HCT116 (cell line): ENCODE data around the gene RYR3. TPM values are rescaled to one million over a fixed set of nuclear protein-coding genes. Genes with fewer than 3 reads are reported as not detected.

ENCODE experiments used
- ATAC-seq: fragments of 200-7000 bp; cut with Tn5 transposase; 2 replicates; pipeline ENCODE4 v1.9.1; 2020; ENCODE audit warnings: mild to moderate bottlenecking, moderate library complexity
- BruUV-seq: library from RNA; stranded (reverse); fragments of 400-500 nt; replicated peaks from 2 replicates; lab custom pipeline; 2021; lab: Mats Ljungman, UMichigan
- CTCF ChIA-PET: fragments of 300-600 bp; sonication (Branson Sonifier 250); formaldehyde crosslinking; loops from one replicate; lab custom pipeline; 2021; ENCODE audit warnings: antibody characterized with exemption; lab: Charles Lee
- POLR2A ChIA-PET: fragments of 300-600, 350-600 bp; sonication (Branson Sonifier 250); formaldehyde crosslinking; loops from one replicate; lab custom pipeline; 2021; ENCODE audit warnings: antibody characterized with exemption; lab: Charles Lee
- RAD21 ChIA-PET, 2 experiments: fragments of 300-600 bp; sonication (Branson Sonifier 250); formaldehyde crosslinking; loops; one replicate each; lab custom pipeline; 2023; ENCODE audit warnings: low total read pairs in 2 of 2; ENCODE audit not compliant: uncharacterized antibody in 2 of 2, unreplicated experiment in 2 of 2, low non-redundant PET in 1 of 2; lab: Charles Lee
- DNase-seq: peaks from one replicate; pipeline ENCODE4 v3.0.0-alpha.2; 2010; ENCODE audit warnings: low read depth, low spot score
- H2AFZ ChIP-seq: fragments of 200-600 bp; shearing (Covaris generic), sonication (generic); 2 replicates; pipeline ENCODE4 v1.6.1; 2017; ENCODE audit warnings: low read depth, mixed run types, mixed read lengths, antibody characterized with exemption, low read length; ENCODE audit not compliant: poor library complexity, severe bottlenecking
- H3K27ac ChIP-seq: 2 replicates; pipeline ENCODE4 v1.5.1; 2012; ENCODE audit warnings: low read depth, low read length
- H3K27me3 ChIP-seq: fragments of 200-600 bp; sonication (generic); 2 replicates; pipeline ENCODE4 v1.6.1; 2016; ENCODE audit warnings: mixed run types, low read length, mixed read lengths; ENCODE audit not compliant: insufficient read depth
- H3K36me3 ChIP-seq, 2 experiments: fragments of 200-500 bp in 1 of 2; fragments of 200-600 bp in 1 of 2; sonication (Bioruptor generic) in 1 of 2; sonication (generic) in 1 of 2; 2 replicates each; pipeline versions ENCODE4 v1.5.1 to v1.6.1; 2014 to 2016; ENCODE audit warnings: low read length in 2 of 2, inconsistent platforms in 1 of 2, mixed read lengths in 1 of 2, mixed run types in 1 of 2; ENCODE audit not compliant: insufficient read depth in 2 of 2, control insufficient read depth in 1 of 2
- H3K4me1 ChIP-seq, 2 experiments: fragments of 200-600 bp in 1 of 2; sonication (generic) in 1 of 2; 2 replicates each; pipeline versions ENCODE4 v1.5.1 to v1.6.1; 2012 to 2017; ENCODE audit warnings: low read length in 2 of 2, inconsistent platforms in 1 of 2, mild to moderate bottlenecking in 1 of 2, mixed read lengths in 1 of 2, mixed run types in 1 of 2, moderate library complexity in 1 of 2; ENCODE audit not compliant: insufficient read depth in 2 of 2, control insufficient read depth in 1 of 2
- H3K4me2 ChIP-seq: fragments of 200-600 bp; sonication (generic); 2 replicates; pipeline ENCODE4 v1.6.1; 2017; ENCODE audit warnings: mixed run types, low read length, mixed read lengths
- H3K4me3 ChIP-seq, 2 experiments: fragments of 200-600 bp in 1 of 2; sonication (generic) in 1 of 2; replicated peaks in 1 of 2; 2 replicates each; pipeline ENCODE4 v1.5.1; 2011 to 2016; ENCODE audit warnings: low read length in 2 of 2, control low read depth in 1 of 2, low read depth in 1 of 2, mild to moderate bottlenecking in 1 of 2, mixed read lengths in 1 of 2, mixed run types in 1 of 2
- H3K79me2 ChIP-seq: fragments of 200-600 bp; sonication (generic); 2 replicates; pipeline ENCODE4 v1.6.1; 2017; ENCODE audit warnings: mild to moderate bottlenecking, mixed run types, low read length, moderate library complexity, mixed read lengths; ENCODE audit not compliant: insufficient read depth
- H3K9ac ChIP-seq: fragments of 200-600 bp; sonication (generic); 2 replicates; pipeline ENCODE4 v1.6.1; 2016; ENCODE audit warnings: low read length, mixed read lengths
- H3K9me2 ChIP-seq: fragments of 200-600 bp; sonication (generic), shearing (Covaris generic); 2 replicates; pipeline ENCODE4 v1.6.1; 2017; ENCODE audit warnings: mixed run types, mild to moderate bottlenecking, moderate library complexity; ENCODE audit not compliant: insufficient read depth
- H3K9me3 ChIP-seq, 2 experiments: fragments of 200-500 bp in 1 of 2; fragments of 200-600 bp in 1 of 2; sonication (Bioruptor generic) in 1 of 2; sonication (generic) in 1 of 2; 2 replicates each; pipeline ENCODE4 v1.6.1; 2014 to 2017; ENCODE audit warnings: low read length in 2 of 2, mixed read lengths in 2 of 2, inconsistent platforms in 1 of 2, low read depth in 1 of 2, mild to moderate bottlenecking in 1 of 2, mixed run types in 1 of 2, moderate library complexity in 1 of 2; ENCODE audit not compliant: control insufficient read depth in 1 of 2, insufficient read depth in 1 of 2
- H4K20me1 ChIP-seq: fragments of 200-600 bp; sonication (generic), shearing (Covaris generic); 2 replicates; pipeline ENCODE4 v1.6.1; 2017; ENCODE audit warnings: mixed run types, mild to moderate bottlenecking, moderate library complexity; ENCODE audit not compliant: insufficient read depth
- ELF1 ChIP-seq: IDR thresholded peaks from 2 replicates; pipeline ENCODE4 v1.6.1; 2012; ENCODE audit warnings: low read depth, borderline replicate concordance
- FOSL1 ChIP-seq: IDR thresholded peaks from 2 replicates; pipeline ENCODE4 v1.6.1; 2012; ENCODE audit warnings: low read depth
- POLR2A ChIP-seq: IDR thresholded peaks from 2 replicates; pipeline ENCODE4 v1.7.0; 2011; ENCODE audit warnings: borderline replicate concordance; ENCODE audit not compliant: insufficient read depth, insufficient read length; ENCODE audit errors: extremely low read depth
- SIN3A ChIP-seq: IDR thresholded peaks from 2 replicates; pipeline ENCODE4 v1.6.1; 2012; ENCODE audit warnings: low read depth
- SP1 ChIP-seq: IDR thresholded peaks from 2 replicates; pipeline ENCODE4 v1.6.1; 2012; ENCODE audit warnings: low read depth
- YY1 ChIP-seq: IDR thresholded peaks from 2 replicates; pipeline ENCODE4 v1.6.1; 2011; ENCODE audit warnings: low read length, low read depth, moderate library complexity, mild to moderate bottlenecking; ENCODE audit not compliant: insufficient replicate concordance; ENCODE audit errors: extremely low read depth
- ZBTB33 ChIP-seq: IDR thresholded peaks from 2 replicates; pipeline ENCODE4 v1.6.1; 2011; ENCODE audit warnings: mild to moderate bottlenecking, low read length, moderate library complexity; ENCODE audit not compliant: insufficient replicate concordance; ENCODE audit errors: extremely low read depth
- ZFX ChIP-seq: fragments of 450-650 bp; IDR thresholded peaks from 2 replicates; pipeline ENCODE4 v1.6.1; 2017
- intact Hi-C: fragments of 100-400 bp; cut with micrococcal nuclease; formaldehyde crosslinking; loops from 2 replicates; pipeline ENCODE4 v1.10.0; 2022
- total RNA-seq: library from RNA; stranded (reverse); gene quantifications from one replicate; pipeline ENCODE4 v1.2.1, GENCODE V29; 2021; ENCODE audit not compliant: unreplicated experiment
- TF ChIP-seq, protein P1 (sequence below): IDR thresholded peaks from 2 replicates; pipeline ENCODE4 v1.6.1; 2012; ENCODE audit warnings: low read depth
- TF ChIP-seq, protein P2 (sequence below): IDR thresholded peaks from 2 replicates; pipeline ENCODE4 v1.6.1; 2012

RYR3 gene
- total RNA-seq, 1 experiment from 2014 or later: not detected

- ChIA-PET RAD21 (no interaction called here), CTCF (no interaction called here), POLR2A (no interaction called here)
- Histone ChIP-seq H3K79me2 (no peaks in the 10 kb centered on the region), H3K27ac (no peak overlapping the region), H3K9me3 (no peaks in the 10 kb centered on the region), H3K4me2 (no peak overlapping the region), H4K20me1 (no peaks in the 10 kb centered on the region), H3K4me1 (no peaks in the 10 kb centered on the region), H3K9me2 (no peaks in the 10 kb centered on the region)
- no TSS peak for BruUV-seq
- DNase-seq: no peak
- intact Hi-C loops: no loop called here
- TF ChIP-seq, protein P1, sequence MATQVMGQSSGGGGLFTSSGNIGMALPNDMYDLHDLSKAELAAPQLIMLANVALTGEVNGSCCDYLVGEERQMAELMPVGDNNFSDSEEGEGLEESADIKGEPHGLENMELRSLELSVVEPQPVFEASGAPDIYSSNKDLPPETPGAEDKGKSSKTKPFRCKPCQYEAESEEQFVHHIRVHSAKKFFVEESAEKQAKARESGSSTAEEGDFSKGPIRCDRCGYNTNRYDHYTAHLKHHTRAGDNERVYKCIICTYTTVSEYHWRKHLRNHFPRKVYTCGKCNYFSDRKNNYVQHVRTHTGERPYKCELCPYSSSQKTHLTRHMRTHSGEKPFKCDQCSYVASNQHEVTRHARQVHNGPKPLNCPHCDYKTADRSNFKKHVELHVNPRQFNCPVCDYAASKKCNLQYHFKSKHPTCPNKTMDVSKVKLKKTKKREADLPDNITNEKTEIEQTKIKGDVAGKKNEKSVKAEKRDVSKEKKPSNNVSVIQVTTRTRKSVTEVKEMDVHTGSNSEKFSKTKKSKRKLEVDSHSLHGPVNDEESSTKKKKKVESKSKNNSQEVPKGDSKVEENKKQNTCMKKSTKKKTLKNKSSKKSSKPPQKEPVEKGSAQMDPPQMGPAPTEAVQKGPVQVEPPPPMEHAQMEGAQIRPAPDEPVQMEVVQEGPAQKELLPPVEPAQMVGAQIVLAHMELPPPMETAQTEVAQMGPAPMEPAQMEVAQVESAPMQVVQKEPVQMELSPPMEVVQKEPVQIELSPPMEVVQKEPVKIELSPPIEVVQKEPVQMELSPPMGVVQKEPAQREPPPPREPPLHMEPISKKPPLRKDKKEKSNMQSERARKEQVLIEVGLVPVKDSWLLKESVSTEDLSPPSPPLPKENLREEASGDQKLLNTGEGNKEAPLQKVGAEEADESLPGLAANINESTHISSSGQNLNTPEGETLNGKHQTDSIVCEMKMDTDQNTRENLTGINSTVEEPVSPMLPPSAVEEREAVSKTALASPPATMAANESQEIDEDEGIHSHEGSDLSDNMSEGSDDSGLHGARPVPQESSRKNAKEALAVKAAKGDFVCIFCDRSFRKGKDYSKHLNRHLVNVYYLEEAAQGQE: no peak
- TF ChIP-seq ZFX: no peak
- TF ChIP-seq, all 23 proteins: peak for 0
- no peak for ATAC-seq
- Histone ChIP-seq H3K4me3 (no peak overlapping the region), H3K36me3 (no peaks in the 10 kb centered on the region), H3K27me3 (peaks cover 78% of the 10 kb centered on the region), H2AFZ (no peak overlapping the region), H3K9ac (no peak overlapping the region)
Observed at GRCh38 chr15:33516563-33516962, 205.8 kb downstream of the RYR3 start.

- Histone ChIP-seq H3K4me3 (no peak overlapping the region), H3K9me2 (no peaks in the 10 kb centered on the region), H3K27ac (no peak overlapping the region), H3K27me3 (peaks cover 69% of the 10 kb centered on the region), H3K79me2 (no peaks in the 10 kb centered on the region), H3K4me2 (no peak overlapping the region), H3K36me3 (no peaks in the 10 kb centered on the region), H3K4me1 (no peaks in the 10 kb centered on the region), H3K9ac (no peak overlapping the region), H4K20me1 (no peaks in the 10 kb centered on the region), H2AFZ (no peak overlapping the region), H3K9me3 (no peaks in the 10 kb centered on the region)
- ATAC-seq: no peak
- ChIA-PET POLR2A (no interaction called here), RAD21 (no interaction called here), CTCF (no interaction called here)
- BruUV-seq: no TSS peak
- DNase-seq: no peak
- intact Hi-C loops: no loop called here
- TF ChIP-seq POLR2A: no peak
- no peak for TF ChIP-seq SP1
- no peak for TF ChIP-seq YY1
- TF ChIP-seq SIN3A: no peak
- TF ChIP-seq ELF1: no peak
- TF ChIP-seq, protein P2, sequence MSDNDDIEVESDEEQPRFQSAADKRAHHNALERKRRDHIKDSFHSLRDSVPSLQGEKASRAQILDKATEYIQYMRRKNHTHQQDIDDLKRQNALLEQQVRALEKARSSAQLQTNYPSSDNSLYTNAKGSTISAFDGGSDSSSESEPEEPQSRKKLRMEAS: no peak
- TF ChIP-seq FOSL1: no peak
- no peak for TF ChIP-seq ZFX
- TF ChIP-seq ZBTB33: no peak
- TF ChIP-seq, protein P1: no peak
Observed at GRCh38 chr15:33517944-33518343, 207.2 kb downstream of the RYR3 start.
